HG03196 (cell line): Measurements from ENCODE around the gene CLIP2.
"Not testable (repeated sequence)": the region's sequence is repeated elsewhere in the genome, so short reads cannot be mapped to it uniquely, and the experiment has no call there.

ENCODE experiments used
- ATAC-seq: cut with Tn5 transposase; IDR thresholded peaks from one replicate; pipeline ENCODE4 v1.9.1; 2021; ENCODE audit not compliant: unreplicated experiment

Gene CLIP2

GRCh38 chr7:74329225-74329624 lies 40.0 kb downstream of the CLIP2 start:
- ATAC-seq: no peak

- ATAC-seq: no peak
These were observed 43.4 kb downstream of the CLIP2 start for GRCh38 chr7:74332373-74333176.

GRCh38 chr7:74334030-74334429 lies 44.8 kb downstream of the CLIP2 start:
- ATAC-seq: no peak

- ATAC-seq: no peak
These were observed 48.7 kb downstream of the CLIP2 start for GRCh38 chr7:74337926-74338325.

GRCh38 chr7:74338366-74339108 lies 49.3 kb downstream of the CLIP2 start:
- no peak for ATAC-seq

- ATAC-seq: not testable (repeated sequence)
These were observed 50.4 kb downstream of the CLIP2 start for GRCh38 chr7:74339648-74340047.

GRCh38 chr7:74343281-74344131 lies 54.3 kb downstream of the CLIP2 start:
- no peak for ATAC-seq

GRCh38 chr7:74344132-74344496 lies 54.9 kb downstream of the CLIP2 start:
- ATAC-seq: no peak

- ATAC-seq: no peak
These were observed 55.6 kb downstream of the CLIP2 start for GRCh38 chr7:74344786-74345185.

- ATAC-seq: no peak
These were observed 56.8 kb downstream of the CLIP2 start for GRCh38 chr7:74345970-74346369.

GRCh38 chr7:74349621-74350020 lies 60.4 kb downstream of the CLIP2 start:
- no peak for ATAC-seq

- ATAC-seq: no peak
These were observed 61.5 kb downstream of the CLIP2 start for GRCh38 chr7:74350751-74351150.

- no peak for ATAC-seq
These were observed 62.6 kb downstream of the CLIP2 start for GRCh38 chr7:74351836-74352235.

- not testable (repeated sequence) for ATAC-seq
These were observed 63.4 kb downstream of the CLIP2 start for GRCh38 chr7:74352551-74353138.

- ATAC-seq: no peak
These were observed 64.8 kb downstream of the CLIP2 start for GRCh38 chr7:74354009-74354408.

- ATAC-seq: no peak
These were observed 65.9 kb downstream of the CLIP2 start for GRCh38 chr7:74355091-74355490.

GRCh38 chr7:74356589-74357315 lies 67.5 kb downstream of the CLIP2 start:
- no peak for ATAC-seq

GRCh38 chr7:74360008-74360407 lies 70.8 kb downstream of the CLIP2 start:
- ATAC-seq: no peak

GRCh38 chr7:74362266-74362665 lies 73.1 kb downstream of the CLIP2 start:
- no peak for ATAC-seq

- no peak for ATAC-seq
These were observed 74.9 kb downstream of the CLIP2 start for GRCh38 chr7:74364061-74364460.
